Suprapubic skin (tissue), 3 donors: Measurements from ENCODE around the gene ARL2.

ENCODE experiments used
- CTCF ChIP-seq, 2 donors: fragments of 200-600 bp in 1 of 2; fragments of 450-650 bp in 1 of 2; sonication (generic) in 1 of 2; IDR thresholded peaks; one replicate each; pipeline ENCODE4 v1.5.1; 2016 to 2019; ENCODE audit warnings: antibody characterized with exemption in 2 of 2, mild to moderate bottlenecking in 1 of 2, moderate library complexity in 1 of 2
- EP300 ChIP-seq: sonication (generic); formaldehyde crosslinking; IDR thresholded peaks from one replicate; pipeline ENCODE4 v1.6.1; 2017; ENCODE audit warnings: antibody characterized with exemption

- TF ChIP-seq CTCF (IDR thresholded peaks at IDR 0.05) = no peak
- no peak for TF ChIP-seq EP300
Observed at GRCh38 chr11:65045061-65045460, 31.1 kb downstream of the ARL2 start.
